Measurements from ENCODE around the gene BCL2A1. TPM values are rescaled to one million over a fixed set of nuclear protein-coding genes. Genes with fewer than 3 reads are reported as not detected.
"Not testable (repeated sequence)": the region's sequence is repeated elsewhere in the genome, so short reads cannot be mapped to it uniquely, and the experiment has no call there.

BCL2A1 gene
- total RNA-seq, 4 donors from 2014 or later = 3.8 to 21.5 TPM; not detected in 2

DNA sequence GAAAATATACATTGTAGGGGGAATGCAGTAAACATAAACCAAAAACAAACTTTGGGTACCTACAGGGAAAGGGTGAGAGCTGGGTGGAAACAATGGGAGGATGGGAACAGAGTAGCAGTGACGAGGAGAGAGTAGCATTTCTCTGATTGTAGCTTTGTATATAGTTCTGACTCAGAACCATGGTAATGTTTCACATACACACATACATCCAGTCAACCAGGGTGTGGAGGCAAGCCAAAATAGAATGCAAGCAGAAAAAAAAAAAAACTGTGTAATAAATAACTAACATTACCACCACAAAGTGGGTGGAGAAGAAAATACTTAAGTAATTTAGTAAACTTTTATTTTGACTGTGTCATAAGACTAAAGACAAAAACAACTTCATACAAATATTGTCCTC, 27.2 kb downstream of the BCL2A1 start:
- no peak for DNase-seq
- TF ChIP-seq POLR2A (IDR thresholded peaks at IDR 0.05) (no peak), CTCF (IDR thresholded peaks at IDR 0.05) (no peak)
- no peaks in the 10 kb centered on the region for H3K4me1 ChIP-seq

GRCh38 chr15:79942741-79943481, 28.1 kb downstream of the BCL2A1 start:
- Histone ChIP-seq H3K4me1 (no peaks in the 10 kb centered on the region), H3K36me3 (no peaks in the 10 kb centered on the region), H3K27ac (no peak overlapping the region), H3K9me3 (no peaks in the 10 kb centered on the region), H3K27me3 (no peaks in the 10 kb centered on the region), H3K4me3 (no peak overlapping the region)
- TF ChIP-seq CTCF (IDR thresholded peaks at IDR 0.05) (no peak), POLR2A (IDR thresholded peaks at IDR 0.05) (no peak)
- DNase-seq = no peak

More for the DNA sequence above, 27.2 kb downstream of the BCL2A1 start:
- no peak overlapping the region for H3K4me3 ChIP-seq
- H3K36me3 ChIP-seq = no peaks in the 10 kb centered on the region
- H3K27me3 ChIP-seq = no peaks in the 10 kb centered on the region
- H3K9me3 ChIP-seq = no peaks in the 10 kb centered on the region
- H3K27ac ChIP-seq = no peak overlapping the region

DNA sequence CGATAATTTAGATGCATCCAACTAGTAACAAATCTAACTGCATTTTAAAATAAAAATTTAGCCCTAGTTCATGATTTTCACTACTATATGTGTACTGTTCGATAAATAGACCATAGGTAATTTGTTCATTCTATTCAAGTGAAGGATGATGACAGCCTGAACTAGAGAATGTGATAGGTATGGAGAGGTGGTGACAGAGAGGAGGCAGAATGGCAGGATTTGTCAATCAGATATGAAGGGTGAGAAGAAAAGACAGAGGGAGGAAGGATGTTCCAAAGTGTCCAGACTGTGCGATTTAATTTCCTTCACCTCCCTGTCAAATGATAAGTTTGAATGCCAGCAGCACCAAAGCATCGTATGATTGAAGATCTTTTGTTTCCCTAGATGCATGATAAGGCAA, 31.6 kb downstream of the BCL2A1 start:
- no peaks in the 10 kb centered on the region for H3K9me3 ChIP-seq
- H3K27me3 ChIP-seq = no peaks in the 10 kb centered on the region
- TF ChIP-seq POLR2A (IDR thresholded peaks at IDR 0.05) (no peak), CTCF (IDR thresholded peaks at IDR 0.05) (no peak)
- no peaks in the 10 kb centered on the region for H3K4me1 ChIP-seq
- no peak overlapping the region for H3K4me3 ChIP-seq
- no peaks in the 10 kb centered on the region for H3K36me3 ChIP-seq
- DNase-seq = no peak
- no peak overlapping the region for H3K27ac ChIP-seq

DNA sequence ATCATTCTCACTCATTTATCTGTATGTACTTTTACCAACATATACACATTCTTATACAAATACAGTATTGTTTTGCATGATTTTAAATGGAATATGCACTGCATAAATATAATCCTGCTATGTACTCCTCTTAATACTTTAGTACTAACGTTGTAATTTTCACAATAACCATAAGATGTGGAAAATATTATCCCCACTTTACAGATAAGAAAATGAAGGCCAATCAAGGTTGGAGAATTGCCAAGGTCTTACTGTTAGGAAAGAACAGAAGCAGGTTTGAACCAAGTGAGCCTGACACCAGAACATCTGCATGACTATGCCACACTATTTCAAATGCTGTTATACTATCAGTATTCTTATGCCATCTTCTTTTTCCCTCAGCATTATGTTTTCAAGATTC, 32.9 kb downstream of the BCL2A1 start:
- Histone ChIP-seq H3K27ac (no peak overlapping the region), H3K4me3 (no peak overlapping the region), H3K36me3 (no peaks in the 10 kb centered on the region), H3K9me3 (no peaks in the 10 kb centered on the region), H3K27me3 (no peaks in the 10 kb centered on the region), H3K4me1 (no peaks in the 10 kb centered on the region)
- TF ChIP-seq CTCF (IDR thresholded peaks at IDR 0.05) (no peak), POLR2A (IDR thresholded peaks at IDR 0.05) (no peak)
- no peak for DNase-seq

DNA sequence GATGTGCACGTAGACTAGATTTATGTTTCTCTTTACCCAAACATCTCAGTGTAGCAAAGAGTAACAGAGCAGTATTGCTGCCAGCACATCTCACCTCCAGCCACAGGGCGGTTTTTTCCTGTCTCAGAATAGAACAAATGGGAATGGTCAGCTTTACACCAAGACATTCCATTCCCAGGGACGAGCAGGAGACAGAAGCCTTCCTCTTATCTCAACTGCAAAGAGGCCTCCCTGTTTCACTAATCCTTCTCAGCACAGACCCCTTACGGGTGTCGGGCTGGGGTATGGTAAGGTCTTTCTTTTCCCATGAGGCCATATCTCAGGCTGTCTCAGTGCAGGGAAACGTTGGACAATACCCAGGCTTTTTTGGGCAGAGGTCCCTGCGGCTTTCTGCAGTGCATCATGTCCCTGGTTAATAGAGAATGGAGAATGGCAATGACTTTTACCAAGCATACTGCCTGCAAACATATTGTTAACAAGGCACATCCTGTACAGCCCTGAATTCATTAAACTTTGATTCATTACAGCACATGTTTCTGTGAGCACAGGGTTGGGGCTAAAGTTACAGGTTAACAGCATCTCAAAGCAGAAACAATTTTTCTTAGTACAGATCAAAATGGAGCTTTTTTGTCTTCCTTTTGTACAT, 35.3 kb downstream of the BCL2A1 start:
- DNase-seq, H3K27me3 ChIP-seq, H3K4me3 ChIP-seq, H3K4me1 ChIP-seq, H3K9me3 ChIP-seq, H3K27ac ChIP-seq, H3K36me3 ChIP-seq: not testable (repeated sequence)

- TF ChIP-seq CTCF (IDR thresholded peaks at IDR 0.05) = no peak
- Histone ChIP-seq H3K9me3 (no peaks in the 10 kb centered on the region), H3K36me3 (no peaks in the 10 kb centered on the region), H3K27me3 (no peaks in the 10 kb centered on the region), H3K4me3 (no peak overlapping the region), H3K27ac (no peak overlapping the region), H3K4me1 (no peaks in the 10 kb centered on the region)
- no peak for DNase-seq
Observed at GRCh38 chr15:79933231-79933630, 37.8 kb downstream of the BCL2A1 start.
